Vagina (tissue), 2 donors: ENCODE measurements around the gene TEX44.

Experiments
- CTCF ChIP-seq, 3 experiments: fragments of 450-650 bp in 2 of 3; fragments of 200-600 bp in 1 of 3; sonication (generic) in 1 of 3; IDR thresholded peaks; one replicate each; pipeline ENCODE4 v1.5.1; 2017 to 2019; ENCODE audit warnings: antibody characterized with exemption in 3 of 3, mild to moderate bottlenecking in 2 of 3, moderate library complexity in 2 of 3
- POLR2AphosphoS5 ChIP-seq, 2 donors: sonication (generic); formaldehyde crosslinking; IDR thresholded peaks; one replicate each; pipeline ENCODE4 v1.9.0; 2017; ENCODE audit warnings: antibody characterized with exemption in 2 of 2, mild to moderate bottlenecking in 2 of 2, low read depth in 1 of 2; ENCODE audit not compliant: insufficient read depth in 1 of 2

DNA sequence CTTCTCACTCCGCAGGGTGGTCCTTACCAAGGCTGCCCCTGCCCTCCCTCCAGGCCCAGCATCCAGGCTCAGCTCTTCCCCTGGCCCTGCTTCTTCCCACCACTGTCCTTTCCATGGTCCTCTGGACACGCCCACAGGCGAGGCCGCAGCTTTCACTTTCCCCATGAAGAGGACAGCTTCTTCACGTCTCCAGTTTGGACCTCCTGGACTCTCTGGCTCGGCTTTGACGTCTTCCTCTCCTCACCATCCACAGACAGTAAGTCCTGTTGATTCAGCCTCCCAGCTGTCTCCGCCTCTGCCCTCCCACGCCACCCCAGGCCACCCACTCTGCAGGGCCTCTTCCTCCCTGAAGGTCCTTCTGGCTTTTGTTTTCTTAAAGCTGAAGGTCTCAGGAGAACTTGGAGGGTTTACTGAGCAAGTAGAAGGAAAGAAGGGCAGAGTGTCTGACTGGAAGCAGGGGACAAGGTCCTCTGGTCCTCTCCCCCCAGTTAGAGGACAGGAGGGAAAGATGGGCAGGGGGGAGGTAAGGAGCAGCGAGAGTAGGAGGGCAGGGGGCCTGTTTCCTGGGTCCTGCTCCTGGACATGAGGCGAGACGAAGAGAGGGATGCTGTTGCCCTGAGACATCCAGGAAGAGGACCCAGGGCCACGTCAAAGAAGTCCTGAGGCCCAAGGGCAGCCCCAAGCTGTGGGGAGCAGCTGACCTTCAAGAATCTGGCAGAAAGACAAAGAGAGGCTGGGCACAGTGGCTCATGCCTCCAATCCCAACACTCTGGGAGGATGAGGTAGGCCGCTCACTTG, 37.7 kb upstream of the TEX44 start:
- TF ChIP-seq CTCF (IDR thresholded peaks at IDR 0.05) (no peak), POLR2AphosphoS5 (IDR thresholded peaks at IDR 0.05; ENCODE audit: insufficient read depth in 1 of 2, low read depth in 1 of 2) (peak in 1 of 2 donors; percentile 50)
